ENCODE measurements around the gene HTRA2. TPM values are rescaled to one million over a fixed set of nuclear protein-coding genes. Genes with fewer than 3 reads are reported as not detected.

The HTRA2 gene
- polyA plus RNA-seq, 1 donor from 2014 or later: 34.4 TPM

Other genes starting within 250 kb of the HTRA2 start
- gene SLC4A5, start 186.5 kb upstream of the HTRA2 start, polyA plus RNA-seq: 1.2 TPM
- gene DCTN1, start 149.6 kb upstream of the HTRA2 start, polyA plus RNA-seq: 71.4 TPM
- 5.6 TPM for gene C2orf81, start 108.3 kb upstream of the HTRA2 start, polyA plus RNA-seq
- 39.0 TPM for gene WDR54, start 108.2 kb upstream of the HTRA2 start, polyA plus RNA-seq
- 0.88 TPM for gene RTKN, start 88.0 kb upstream of the HTRA2 start, polyA plus RNA-seq
- 11.4 TPM for gene INO80B, start 74.8 kb upstream of the HTRA2 start, polyA plus RNA-seq
- gene WBP1, start 71.5 kb upstream of the HTRA2 start, polyA plus RNA-seq: 39.5 TPM
- 37.7 TPM for gene MOGS, start 64.6 kb upstream of the HTRA2 start, polyA plus RNA-seq
- gene MRPL53, start 57.3 kb upstream of the HTRA2 start, polyA plus RNA-seq: 144 TPM
- gene CCDC142, start 46.9 kb upstream of the HTRA2 start, polyA plus RNA-seq: 9.2 TPM
- 26.4 TPM for gene TTC31, start 46.9 kb upstream of the HTRA2 start, polyA plus RNA-seq
- gene LBX2, start 30.3 kb upstream of the HTRA2 start, polyA plus RNA-seq: not detected
- gene PCGF1, start 22.2 kb upstream of the HTRA2 start, polyA plus RNA-seq: 14.7 TPM
- not detected for gene TLX2, start 15.5 kb upstream of the HTRA2 start, polyA plus RNA-seq
- gene DQX1, start 3.7 kb upstream of the HTRA2 start, polyA plus RNA-seq: 0.70 TPM
- 108 TPM for gene AUP1, start 227 bp upstream of the HTRA2 start, polyA plus RNA-seq
- 0.74 TPM for gene LOXL3, start 24.0 kb downstream of the HTRA2 start, polyA plus RNA-seq
- 48.9 TPM for gene DOK1, start 24.8 kb downstream of the HTRA2 start, polyA plus RNA-seq
- gene M1AP, start 118.4 kb downstream of the HTRA2 start, polyA plus RNA-seq: not detected
- gene SEMA4F, start 124.3 kb downstream of the HTRA2 start, polyA plus RNA-seq: 6.4 TPM